CD4-positive, alpha-beta T cell (primary cell): ENCODE measurements around the gene FNDC3B. TPM values are rescaled to one million over a fixed set of nuclear protein-coding genes. Genes with fewer than 3 reads are reported as not detected.

Experiments used
- ATAC-seq: fragments of 200-7000 bp; cut with Tn5 transposase; one replicate; pipeline ENCODE4 v1.10.0; 2022; ENCODE audit warnings: mild to moderate bottlenecking; ENCODE audit not compliant: poor library complexity
- CTCF ChIA-PET: fragments of 350-600 bp; sonication (Branson Sonifier 250); formaldehyde crosslinking; loops from one replicate; lab custom pipeline; 2021; ENCODE audit warnings: antibody characterized with exemption, inconsistent platforms; lab: Charles Lee
- POLR2A ChIA-PET: fragments of 350-600 bp; sonication (Branson Sonifier 250); formaldehyde crosslinking; loops from one replicate; lab custom pipeline; 2021; ENCODE audit warnings: antibody characterized with exemption, inconsistent platforms; lab: Charles Lee
- DNase-seq, 14 experiments: peaks; one replicate each; pipeline ENCODE4 v3.0.0-alpha.2; 2013 to 2020; ENCODE audit warnings: mixed read lengths in 2 of 14
- H3K27ac ChIP-seq, 2 donors: one replicate each; pipeline versions ENCODE4 v1.5.1 to v1.7.0; 2013; ENCODE audit warnings: low read length in 2 of 2, low read depth in 1 of 2, mild to moderate bottlenecking in 1 of 2
- H3K27me3 ChIP-seq, 2 experiments: 1 replicate in 1 of 2; 2 replicates in 1 of 2; pipeline versions ENCODE4 v1.6.1 to v1.7.0; 2013; ENCODE audit warnings: low read length in 2 of 2, control low read depth in 1 of 2, mild to moderate bottlenecking in 1 of 2, moderate library complexity in 1 of 2; ENCODE audit not compliant: insufficient read depth in 2 of 2, control insufficient read depth in 1 of 2
- H3K36me3 ChIP-seq: one replicate; pipeline ENCODE4 v1.6.1; 2013; ENCODE audit warnings: low read length, control low read depth; ENCODE audit not compliant: insufficient read depth
- H3K4me1 ChIP-seq: one replicate; pipeline ENCODE4 v1.6.1; 2013; ENCODE audit warnings: low read length, control low read depth; ENCODE audit not compliant: insufficient read depth
- H3K4me3 ChIP-seq: one replicate; pipeline ENCODE4 v1.5.1; 2013; ENCODE audit warnings: mild to moderate bottlenecking, low read length, moderate library complexity
- H3K9me3 ChIP-seq, 2 experiments: 1 replicate in 1 of 2; 2 replicates in 1 of 2; pipeline versions ENCODE4 v1.6.1 to v1.7.0; 2013; ENCODE audit warnings: low read length in 2 of 2, mild to moderate bottlenecking in 2 of 2, control low read depth in 1 of 2, moderate library complexity in 1 of 2; ENCODE audit not compliant: control insufficient read depth in 1 of 2, insufficient read depth in 1 of 2
- H3K27ac Mint-ChIP-seq: one replicate; pipeline ENCODE4 v1.8.0; 2020; ENCODE audit warnings: mixed read lengths
- H3K27me3 Mint-ChIP-seq: one replicate; pipeline ENCODE4 v1.8.0; 2021; ENCODE audit warnings: mixed read lengths
- H3K36me3 Mint-ChIP-seq: one replicate; pipeline ENCODE4 v1.8.0; 2021; ENCODE audit warnings: low read depth, mixed read lengths
- H3K4me1 Mint-ChIP-seq: one replicate; pipeline ENCODE4 v1.8.0; 2021; ENCODE audit warnings: low read depth, mixed read lengths
- H3K4me3 Mint-ChIP-seq: one replicate; pipeline ENCODE4 v1.8.0; 2020; ENCODE audit warnings: mild to moderate bottlenecking, mixed read lengths
- H3K9me3 Mint-ChIP-seq: one replicate; pipeline ENCODE4 v1.8.0; 2020; ENCODE audit warnings: mixed read lengths
- CTCF ChIP-seq: fragments of 200-600 bp; IDR thresholded peaks from one replicate; pipeline ENCODE4 v1.8.0; 2022; ENCODE audit warnings: antibody characterized with exemption, mild to moderate bottlenecking
- intact Hi-C, 2 experiments: fragments of 100-400 bp; cut with DNase I in 1 of 2; cut with micrococcal nuclease in 1 of 2; formaldehyde crosslinking; loops; one replicate each; pipeline versions ENCODE4 v1.15.1 to v1.9.0; 2023 to 2025; cut with DNase I, micrococcal nuclease
- total RNA-seq, 174 experiments: library from RNA in 2 of 174; stranded (reverse) in 2 of 174; gene quantifications; one replicate each; pipeline ENCODE4 v1.2.3 and lab custom pipeline; 2021 to 2026

Gene FNDC3B
- total RNA-seq, 2 experiments from 2014 or later: 26.1 to 28.7 TPM

GRCh38 chr3:172307141-172307560 is 267.8 kb downstream of the FNDC3B start:
- Histone ChIP-seq H3K4me3 (no peak overlapping the region), H3K4me1 (no peaks in the 10 kb centered on the region), H3K27me3 (no peaks in the 10 kb centered on the region), H3K36me3 (peaks cover 34% of the 10 kb centered on the region), H3K27ac (no peak overlapping the region), H3K9me3 (no peaks in the 10 kb centered on the region)
- H3K27me3 Mint-ChIP-seq: no peaks in the 10 kb centered on the region
- no peak for DNase-seq
- no peak overlapping the region for H3K27ac Mint-ChIP-seq
- intact Hi-C loops: no loop called here
- TF ChIP-seq CTCF: no peak
- H3K9me3 Mint-ChIP-seq: no peaks in the 10 kb centered on the region
- H3K36me3 Mint-ChIP-seq: peaks cover 71% of the 10 kb centered on the region
- no peaks in the 10 kb centered on the region for H3K4me1 Mint-ChIP-seq
- no peak for ATAC-seq
- CTCF ChIA-PET: no interaction called here
- H3K4me3 Mint-ChIP-seq: no peak overlapping the region
- POLR2A ChIA-PET: no interaction called here

DNA sequence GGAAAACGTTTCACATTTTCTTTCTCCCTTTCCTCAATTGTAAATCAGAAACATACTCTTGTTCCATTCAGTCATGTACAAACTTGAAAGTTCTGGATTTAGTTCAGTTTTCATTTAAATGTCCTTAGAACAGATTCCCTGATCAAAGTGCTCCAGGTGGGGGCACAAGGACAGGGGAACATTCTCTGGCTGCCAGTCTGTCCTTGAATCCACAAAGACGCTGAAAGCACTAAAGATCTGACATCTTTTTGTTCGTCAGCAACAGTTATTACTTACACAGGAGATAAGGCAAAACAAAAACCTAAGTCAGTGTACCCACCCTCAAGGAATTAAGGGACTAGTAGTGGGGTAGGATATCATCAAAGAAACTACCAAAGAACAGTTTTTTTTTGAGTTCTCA is 269.7 kb downstream of the FNDC3B start:
- ChIA-PET POLR2A (no interaction called here), CTCF (no interaction called here)
- Mint-ChIP-seq H3K27me3 (no peaks in the 10 kb centered on the region), H3K9me3 (no peaks in the 10 kb centered on the region), H3K27ac (no peak overlapping the region), H3K4me3 (no peak overlapping the region), H3K36me3 (peaks cover 79% of the 10 kb centered on the region), H3K4me1 (no peaks in the 10 kb centered on the region)
- Histone ChIP-seq H3K36me3 (peaks cover 46% of the 10 kb centered on the region), H3K4me3 (no peak overlapping the region), H3K9me3 (no peaks in the 10 kb centered on the region), H3K27me3 (no peaks in the 10 kb centered on the region), H3K4me1 (no peaks in the 10 kb centered on the region), H3K27ac (no peak overlapping the region)
- ATAC-seq (no peak), DNase-seq (no peak)
- TF ChIP-seq CTCF: no peak
- intact Hi-C loops: no loop called here

- no peaks in the 10 kb centered on the region for H3K4me1 ChIP-seq
- no peak overlapping the region for H3K27ac ChIP-seq
- ChIA-PET POLR2A (no interaction called here), CTCF (no interaction called here)
- Mint-ChIP-seq H3K27me3 (no peaks in the 10 kb centered on the region), H3K27ac (no peak overlapping the region), H3K4me3 (no peak overlapping the region), H3K4me1 (no peaks in the 10 kb centered on the region), H3K9me3 (no peaks in the 10 kb centered on the region), H3K36me3 (peaks cover 85% of the 10 kb centered on the region)
- peaks cover 46% of the 10 kb centered on the region for H3K36me3 ChIP-seq
- no peak for TF ChIP-seq CTCF
- intact Hi-C loops: no loop called here
- H3K27me3 ChIP-seq: no peaks in the 10 kb centered on the region
- no peak overlapping the region for H3K4me3 ChIP-seq
- DNase-seq: no peak
- ATAC-seq: no peak
- no peaks in the 10 kb centered on the region for H3K9me3 ChIP-seq
These were observed 270.5 kb downstream of the FNDC3B start for GRCh38 chr3:172309741-172310427.
